ENCODE measurements around the gene AHCTF1. TPM values are rescaled to one million over a fixed set of nuclear protein-coding genes. Genes with fewer than 3 reads are reported as not detected.

Gene AHCTF1
- total and polyA plus RNA-seq, 2 experiments from 2014 or later = 21.7 to 49.8 TPM

DNA sequence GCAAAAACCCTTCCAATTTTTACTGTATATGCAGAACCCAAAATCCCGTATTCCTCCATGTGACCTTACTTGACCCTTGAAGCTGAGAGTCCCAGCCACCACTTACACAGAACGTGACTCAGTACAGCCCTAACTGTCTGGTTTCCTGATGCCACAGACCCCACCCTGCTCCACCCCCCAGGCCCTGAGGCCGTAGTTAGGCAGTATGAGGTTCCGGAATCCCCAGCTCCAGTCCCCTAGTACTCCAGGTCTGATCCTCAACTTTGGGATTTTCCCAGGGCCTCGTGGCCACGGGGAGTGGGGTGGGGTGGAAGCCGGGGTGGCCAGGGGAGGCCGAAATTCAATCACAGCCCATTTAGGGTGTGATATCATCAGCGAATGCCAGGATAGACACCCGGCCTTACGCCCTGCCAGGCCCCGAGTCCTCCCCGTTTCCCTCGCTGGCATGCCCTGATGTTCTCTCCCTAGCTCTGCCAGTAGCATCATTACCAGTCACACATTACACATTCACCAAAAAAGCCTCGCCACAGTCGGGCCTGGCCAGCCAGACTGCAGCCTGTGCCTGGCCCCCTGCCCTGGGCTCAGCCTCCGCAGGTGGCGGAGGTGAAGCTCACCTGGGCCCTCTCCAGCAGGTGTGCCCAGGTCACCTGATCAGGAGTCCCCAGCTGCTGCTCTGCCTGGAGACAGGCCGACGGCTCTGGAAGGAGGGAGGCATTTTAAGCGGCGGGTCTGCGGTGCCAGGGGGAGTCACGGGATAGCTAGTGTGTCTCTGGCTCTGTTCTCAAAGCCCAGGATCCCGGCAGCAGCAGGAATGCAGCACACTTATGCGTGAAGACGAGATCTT is 136.7 kb downstream of the AHCTF1 start:
- H3K9me2 ChIP-seq (ENCODE audit: insufficient read depth) = no peaks in the 10 kb centered on the region
- peak overlapping the region; percentile 0; the same call in 1 of the 2 replicates for H3K27ac Mint-ChIP-seq
- H3K36me3 Mint-ChIP-seq (ENCODE audit: low read depth) = no peaks in the 10 kb centered on the region
- no peak overlapping the region for H3K4me3 ChIP-seq
- no peak for TF ChIP-seq POLR2AphosphoS5 (IDR thresholded peaks at IDR 0.05; ENCODE audit: low read depth)
- TF ChIP-seq ZNF114 (CRISPR knock-in tag; IDR thresholded peaks at IDR 0.05) = no peak
- TF ChIP-seq, protein P1, sequence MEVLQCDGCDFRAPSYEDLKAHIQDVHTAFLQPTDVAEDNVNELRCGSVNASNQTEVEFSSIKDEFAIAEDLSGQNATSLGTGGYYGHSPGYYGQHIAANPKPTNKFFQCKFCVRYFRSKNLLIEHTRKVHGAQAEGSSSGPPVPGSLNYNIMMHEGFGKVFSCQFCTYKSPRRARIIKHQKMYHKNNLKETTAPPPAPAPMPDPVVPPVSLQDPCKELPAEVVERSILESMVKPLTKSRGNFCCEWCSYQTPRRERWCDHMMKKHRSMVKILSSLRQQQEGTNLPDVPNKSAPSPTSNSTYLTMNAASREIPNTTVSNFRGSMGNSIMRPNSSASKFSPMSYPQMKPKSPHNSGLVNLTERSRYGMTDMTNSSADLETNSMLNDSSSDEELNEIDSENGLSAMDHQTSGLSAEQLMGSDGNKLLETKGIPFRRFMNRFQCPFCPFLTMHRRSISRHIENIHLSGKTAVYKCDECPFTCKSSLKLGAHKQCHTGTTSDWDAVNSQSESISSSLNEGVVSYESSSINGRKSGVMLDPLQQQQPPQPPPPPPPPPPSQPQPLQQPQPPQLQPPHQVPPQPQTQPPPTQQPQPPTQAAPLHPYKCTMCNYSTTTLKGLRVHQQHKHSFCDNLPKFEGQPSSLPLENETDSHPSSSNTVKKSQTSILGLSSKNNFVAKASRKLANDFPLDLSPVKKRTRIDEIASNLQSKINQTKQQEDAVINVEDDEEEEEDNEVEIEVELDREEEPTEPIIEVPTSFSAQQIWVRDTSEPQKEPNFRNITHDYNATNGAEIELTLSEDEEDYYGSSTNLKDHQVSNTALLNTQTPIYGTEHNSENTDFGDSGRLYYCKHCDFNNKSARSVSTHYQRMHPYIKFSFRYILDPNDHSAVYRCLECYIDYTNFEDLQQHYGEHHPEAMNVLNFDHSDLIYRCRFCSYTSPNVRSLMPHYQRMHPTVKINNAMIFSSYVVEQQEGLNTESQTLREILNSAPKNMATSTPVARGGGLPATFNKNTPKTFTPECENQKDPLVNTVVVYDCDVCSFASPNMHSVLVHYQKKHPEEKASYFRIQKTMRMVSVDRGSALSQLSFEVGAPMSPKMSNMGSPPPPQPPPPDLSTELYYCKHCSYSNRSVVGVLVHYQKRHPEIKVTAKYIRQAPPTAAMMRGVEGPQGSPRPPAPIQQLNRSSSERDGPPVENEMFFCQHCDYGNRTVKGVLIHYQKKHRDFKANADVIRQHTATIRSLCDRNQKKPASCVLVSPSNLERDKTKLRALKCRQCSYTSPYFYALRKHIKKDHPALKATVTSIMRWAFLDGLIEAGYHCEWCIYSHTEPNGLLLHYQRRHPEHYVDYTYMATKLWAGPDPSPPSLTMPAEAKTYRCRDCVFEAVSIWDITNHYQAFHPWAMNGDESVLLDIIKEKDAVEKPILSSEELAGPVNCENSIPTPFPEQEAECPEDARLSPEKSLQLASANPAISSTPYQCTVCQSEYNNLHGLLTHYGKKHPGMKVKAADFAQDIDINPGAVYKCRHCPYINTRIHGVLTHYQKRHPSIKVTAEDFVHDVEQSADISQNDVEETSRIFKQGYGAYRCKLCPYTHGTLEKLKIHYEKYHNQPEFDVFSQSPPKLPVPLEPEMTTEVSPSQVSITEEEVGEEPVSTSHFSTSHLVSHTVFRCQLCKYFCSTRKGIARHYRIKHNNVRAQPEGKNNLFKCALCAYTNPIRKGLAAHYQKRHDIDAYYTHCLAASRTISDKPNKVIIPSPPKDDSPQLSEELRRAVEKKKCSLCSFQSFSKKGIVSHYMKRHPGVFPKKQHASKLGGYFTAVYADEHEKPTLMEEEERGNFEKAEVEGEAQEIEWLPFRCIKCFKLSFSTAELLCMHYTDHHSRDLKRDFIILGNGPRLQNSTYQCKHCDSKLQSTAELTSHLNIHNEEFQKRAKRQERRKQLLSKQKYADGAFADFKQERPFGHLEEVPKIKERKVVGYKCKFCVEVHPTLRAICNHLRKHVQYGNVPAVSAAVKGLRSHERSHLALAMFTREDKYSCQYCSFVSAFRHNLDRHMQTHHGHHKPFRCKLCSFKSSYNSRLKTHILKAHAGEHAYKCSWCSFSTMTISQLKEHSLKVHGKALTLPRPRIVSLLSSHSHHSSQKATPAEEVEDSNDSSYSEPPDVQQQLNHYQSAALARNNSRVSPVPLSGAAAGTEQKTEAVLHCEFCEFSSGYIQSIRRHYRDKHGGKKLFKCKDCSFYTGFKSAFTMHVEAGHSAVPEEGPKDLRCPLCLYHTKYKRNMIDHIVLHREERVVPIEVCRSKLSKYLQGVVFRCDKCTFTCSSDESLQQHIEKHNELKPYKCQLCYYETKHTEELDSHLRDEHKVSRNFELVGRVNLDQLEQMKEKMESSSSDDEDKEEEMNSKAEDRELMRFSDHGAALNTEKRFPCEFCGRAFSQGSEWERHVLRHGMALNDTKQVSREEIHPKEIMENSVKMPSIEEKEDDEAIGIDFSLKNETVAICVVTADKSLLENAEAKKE (CRISPR knock-in tag; IDR thresholded peaks at IDR 0.05) = no peak
- H3F3A ChIP-seq (replicated peaks; ENCODE audit: low read depth) = 0 out of 2 replicates have a peak, but pooled peaks cover 2% of the 10 kb centered on the region
- H3K27me3 Mint-ChIP-seq (ENCODE audit: insufficient read depth, low read depth, poor library complexity) = peaks cover 12% of the 10 kb centered on the region
- H3K4me3 Mint-ChIP-seq = no peak overlapping the region
- DNase-seq (ENCODE audit: low spot score) (peak; percentile 80), ATAC-seq (peak; percentile 78)
- no peaks in the 10 kb centered on the region for H3K27me3 ChIP-seq (ENCODE audit: insufficient read depth)
- H3K4me2 ChIP-seq = peak overlapping the region; percentile 55; the same call in 1 of the 2 replicates
- no peak overlapping the region; the same call in 1 of the 2 replicates for H3K27ac ChIP-seq (ENCODE audit: low read depth)
- no peaks in the 10 kb centered on the region for H3K9me3 Mint-ChIP-seq
- H4K20me1 ChIP-seq (replicated peaks; ENCODE audit: insufficient read depth) = no peaks in the 10 kb centered on the region
- no peaks in the 10 kb centered on the region for H3K79me2 ChIP-seq (replicated peaks; ENCODE audit: insufficient read depth)
- H3K36me3 ChIP-seq (ENCODE audit: insufficient read depth) = no peaks in the 10 kb centered on the region
- peaks cover 12% of the 10 kb centered on the region for H3K4me1 ChIP-seq (ENCODE audit: insufficient read depth)
- peak overlapping the region; percentile 89 for H2AFZ ChIP-seq
- peaks cover 45% of the 10 kb centered on the region for H3K4me1 Mint-ChIP-seq

Data from GM23338 (cell line).